Measurements from ENCODE around the gene SERINC3. TPM values are rescaled to one million over a fixed set of nuclear protein-coding genes. Genes with fewer than 3 reads are reported as not detected.

Gene SERINC3
- 38.2 to 41.3 TPM (median 38.6 TPM) in 3 replicates for total RNA-seq (2021)
- percentile 80 among the genes with signal in this experiment for Bru-seq, nascent RNA
- long read RNA-seq, experiment 1, full-length matches to known transcripts = 252 of 295 reads
- long read RNA-seq, experiment 1, partial matches to known transcripts = 11 of 295 reads
- long read RNA-seq, experiment 1, other reads (novel, unspliced or antisense) = 32 of 295 reads
- long read RNA-seq, experiment 2, full-length matches to known transcripts = 33 of 58 reads
- long read RNA-seq, experiment 2, partial matches to known transcripts = 5 of 58 reads
- long read RNA-seq, experiment 2, other reads (novel, unspliced or antisense) = 20 of 58 reads
- long read RNA-seq, experiment 3, full-length matches to known transcripts = 158 of 172 reads
- long read RNA-seq, experiment 3, partial matches to known transcripts = 3 of 172 reads
- long read RNA-seq, experiment 3, other reads (novel, unspliced or antisense) = 11 of 172 reads

DNA sequence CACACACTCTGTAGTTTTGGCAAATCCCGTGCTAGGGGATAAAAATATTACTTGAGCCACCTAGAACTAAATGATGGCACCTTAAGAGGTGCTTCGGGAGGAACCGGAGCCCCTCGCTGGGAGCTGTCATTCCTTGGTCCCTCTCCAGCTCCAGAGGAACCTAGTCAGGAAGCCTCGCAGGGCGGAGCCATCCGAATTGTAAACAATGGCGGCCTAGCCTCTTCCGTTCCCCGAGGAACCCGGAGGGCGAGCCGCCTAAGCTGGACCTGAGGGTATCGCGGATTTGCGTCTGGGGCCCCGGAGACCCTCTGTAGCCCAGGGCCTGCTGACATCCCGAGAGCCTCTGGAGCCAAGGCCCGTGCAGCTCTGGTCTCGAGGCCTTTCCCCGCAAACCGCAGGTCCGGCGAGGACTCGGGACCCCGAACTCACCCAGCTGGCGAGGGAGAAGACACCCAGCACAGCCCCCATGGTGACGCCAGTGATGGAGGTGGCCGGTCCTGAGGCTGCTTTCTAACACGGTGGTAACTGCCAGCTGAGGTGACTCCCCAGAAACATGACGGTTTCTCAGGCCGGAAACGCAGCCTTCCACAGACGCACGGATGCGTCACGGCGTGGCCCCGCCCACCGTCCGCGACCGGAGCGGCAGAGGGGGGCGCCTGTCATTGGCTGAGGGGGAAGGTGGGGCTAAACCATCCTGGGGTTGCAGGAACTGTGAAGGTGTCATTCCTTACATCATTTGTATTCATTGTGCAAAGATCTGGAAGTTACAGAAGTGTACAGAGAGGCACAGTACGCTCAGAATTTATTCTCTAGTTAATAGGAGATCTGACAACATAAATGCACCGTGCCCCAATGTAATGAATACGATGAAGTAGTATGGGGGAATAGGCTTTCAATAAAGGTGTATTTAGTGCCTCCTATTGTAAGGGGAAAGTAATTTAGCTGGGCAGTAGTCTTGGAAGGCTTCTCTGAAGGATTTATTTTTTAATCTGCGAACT, at the start of gene SERINC3:
Gene SERINC3, minus strand, starts transcription at position 587 of the 998 bp plus-strand sequence. Its CDS starts 119 bp downstream, at position 468.
- H3K27me3 Mint-ChIP-seq (ENCODE audit: low read depth) = no peaks in the 10 kb centered on the region
- DNase-seq (ENCODE audit: low spot score) = peak; percentile 90
- peak within 1 kb of the TSS; percentile 84 for H3K4me3 Mint-ChIP-seq
- peak; percentile 96 for ATAC-seq
- peaks cover 2% of the 10 kb centered on the region for H3K9me3 Mint-ChIP-seq
- peak within 1 kb of the TSS; percentile 90 for H3K27ac Mint-ChIP-seq
- POLR2A ChIA-PET = no interaction called here
- TF ChIP-seq, protein P1, sequence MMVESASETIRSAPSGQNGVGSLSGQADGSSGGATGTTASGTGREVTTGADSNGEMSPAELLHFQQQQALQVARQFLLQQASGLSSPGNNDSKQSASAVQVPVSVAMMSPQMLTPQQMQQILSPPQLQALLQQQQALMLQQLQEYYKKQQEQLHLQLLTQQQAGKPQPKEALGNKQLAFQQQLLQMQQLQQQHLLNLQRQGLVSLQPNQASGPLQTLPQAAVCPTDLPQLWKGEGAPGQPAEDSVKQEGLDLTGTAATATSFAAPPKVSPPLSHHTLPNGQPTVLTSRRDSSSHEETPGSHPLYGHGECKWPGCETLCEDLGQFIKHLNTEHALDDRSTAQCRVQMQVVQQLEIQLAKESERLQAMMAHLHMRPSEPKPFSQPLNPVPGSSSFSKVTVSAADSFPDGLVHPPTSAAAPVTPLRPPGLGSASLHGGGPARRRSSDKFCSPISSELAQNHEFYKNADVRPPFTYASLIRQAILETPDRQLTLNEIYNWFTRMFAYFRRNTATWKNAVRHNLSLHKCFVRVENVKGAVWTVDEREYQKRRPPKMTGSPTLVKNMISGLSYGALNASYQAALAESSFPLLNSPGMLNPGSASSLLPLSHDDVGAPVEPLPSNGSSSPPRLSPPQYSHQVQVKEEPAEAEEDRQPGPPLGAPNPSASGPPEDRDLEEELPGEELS (CRISPR knock-in tag; IDR thresholded peaks at IDR 0.05) = 0 out of 2 replicates have a peak, but pooled peaks have one; percentile 65
- TF ChIP-seq, protein P2, sequence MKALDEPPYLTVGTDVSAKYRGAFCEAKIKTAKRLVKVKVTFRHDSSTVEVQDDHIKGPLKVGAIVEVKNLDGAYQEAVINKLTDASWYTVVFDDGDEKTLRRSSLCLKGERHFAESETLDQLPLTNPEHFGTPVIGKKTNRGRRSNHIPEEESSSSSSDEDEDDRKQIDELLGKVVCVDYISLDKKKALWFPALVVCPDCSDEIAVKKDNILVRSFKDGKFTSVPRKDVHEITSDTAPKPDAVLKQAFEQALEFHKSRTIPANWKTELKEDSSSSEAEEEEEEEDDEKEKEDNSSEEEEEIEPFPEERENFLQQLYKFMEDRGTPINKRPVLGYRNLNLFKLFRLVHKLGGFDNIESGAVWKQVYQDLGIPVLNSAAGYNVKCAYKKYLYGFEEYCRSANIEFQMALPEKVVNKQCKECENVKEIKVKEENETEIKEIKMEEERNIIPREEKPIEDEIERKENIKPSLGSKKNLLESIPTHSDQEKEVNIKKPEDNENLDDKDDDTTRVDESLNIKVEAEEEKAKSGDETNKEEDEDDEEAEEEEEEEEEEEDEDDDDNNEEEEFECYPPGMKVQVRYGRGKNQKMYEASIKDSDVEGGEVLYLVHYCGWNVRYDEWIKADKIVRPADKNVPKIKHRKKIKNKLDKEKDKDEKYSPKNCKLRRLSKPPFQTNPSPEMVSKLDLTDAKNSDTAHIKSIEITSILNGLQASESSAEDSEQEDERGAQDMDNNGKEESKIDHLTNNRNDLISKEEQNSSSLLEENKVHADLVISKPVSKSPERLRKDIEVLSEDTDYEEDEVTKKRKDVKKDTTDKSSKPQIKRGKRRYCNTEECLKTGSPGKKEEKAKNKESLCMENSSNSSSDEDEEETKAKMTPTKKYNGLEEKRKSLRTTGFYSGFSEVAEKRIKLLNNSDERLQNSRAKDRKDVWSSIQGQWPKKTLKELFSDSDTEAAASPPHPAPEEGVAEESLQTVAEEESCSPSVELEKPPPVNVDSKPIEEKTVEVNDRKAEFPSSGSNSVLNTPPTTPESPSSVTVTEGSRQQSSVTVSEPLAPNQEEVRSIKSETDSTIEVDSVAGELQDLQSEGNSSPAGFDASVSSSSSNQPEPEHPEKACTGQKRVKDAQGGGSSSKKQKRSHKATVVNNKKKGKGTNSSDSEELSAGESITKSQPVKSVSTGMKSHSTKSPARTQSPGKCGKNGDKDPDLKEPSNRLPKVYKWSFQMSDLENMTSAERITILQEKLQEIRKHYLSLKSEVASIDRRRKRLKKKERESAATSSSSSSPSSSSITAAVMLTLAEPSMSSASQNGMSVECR (CRISPR knock-in tag; IDR thresholded peaks at IDR 0.05; ENCODE audit: borderline replicate concordance) = 0 out of 2 replicates have a peak, but pooled peaks have one; percentile 40
- TF ChIP-seq CREM (CRISPR knock-in tag; IDR thresholded peaks at IDR 0.05) (peak; percentile 30; the same call in 1 of the 2 replicates), GABPB1 (CRISPR knock-in tag; IDR thresholded peaks at IDR 0.05) (peak; percentile 78), NR3C1 (CRISPR knock-in tag; conservative IDR thresholded peaks at IDR 0.05; ENCODE audit: low read depth) (no peak), SOX15 (CRISPR knock-in tag; IDR thresholded peaks at IDR 0.05) (no peak), GTF2I (CRISPR knock-in tag; conservative IDR thresholded peaks at IDR 0.05) (0 out of 2 replicates have a peak, but pooled peaks have one; percentile 18), ZNF121 (CRISPR knock-in tag; IDR thresholded peaks at IDR 0.05) (no peak), MXD4 (CRISPR knock-in tag; IDR thresholded peaks at IDR 0.05; ENCODE audit: borderline replicate concordance) (no peak), FOXP1 (CRISPR knock-in tag; IDR thresholded peaks at IDR 0.05; ENCODE audit: borderline replicate concordance) (peak; percentile 37; the same call in 1 of the 2 replicates), PRRX2 (CRISPR knock-in tag; IDR thresholded peaks at IDR 0.05) (no peak), FOXK1 (CRISPR knock-in tag; IDR thresholded peaks at IDR 0.05) (peak; percentile 86), ATF1 (CRISPR knock-in tag; IDR thresholded peaks at IDR 0.05) (no peak), SP1 (CRISPR knock-in tag; conservative IDR thresholded peaks at IDR 0.05) (peak; percentile 84), NFE2L1 (CRISPR knock-in tag; IDR thresholded peaks at IDR 0.05) (0 out of 2 replicates have a peak, but pooled peaks have one; percentile 38)
- TF ChIP-seq, protein P3, sequence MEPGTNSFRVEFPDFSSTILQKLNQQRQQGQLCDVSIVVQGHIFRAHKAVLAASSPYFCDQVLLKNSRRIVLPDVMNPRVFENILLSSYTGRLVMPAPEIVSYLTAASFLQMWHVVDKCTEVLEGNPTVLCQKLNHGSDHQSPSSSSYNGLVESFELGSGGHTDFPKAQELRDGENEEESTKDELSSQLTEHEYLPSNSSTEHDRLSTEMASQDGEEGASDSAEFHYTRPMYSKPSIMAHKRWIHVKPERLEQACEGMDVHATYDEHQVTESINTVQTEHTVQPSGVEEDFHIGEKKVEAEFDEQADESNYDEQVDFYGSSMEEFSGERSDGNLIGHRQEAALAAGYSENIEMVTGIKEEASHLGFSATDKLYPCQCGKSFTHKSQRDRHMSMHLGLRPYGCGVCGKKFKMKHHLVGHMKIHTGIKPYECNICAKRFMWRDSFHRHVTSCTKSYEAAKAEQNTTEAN (CRISPR knock-in tag; IDR thresholded peaks at IDR 0.05) = peak; percentile 48; the same call in 1 of the 2 replicates
- TF ChIP-seq, protein P4, sequence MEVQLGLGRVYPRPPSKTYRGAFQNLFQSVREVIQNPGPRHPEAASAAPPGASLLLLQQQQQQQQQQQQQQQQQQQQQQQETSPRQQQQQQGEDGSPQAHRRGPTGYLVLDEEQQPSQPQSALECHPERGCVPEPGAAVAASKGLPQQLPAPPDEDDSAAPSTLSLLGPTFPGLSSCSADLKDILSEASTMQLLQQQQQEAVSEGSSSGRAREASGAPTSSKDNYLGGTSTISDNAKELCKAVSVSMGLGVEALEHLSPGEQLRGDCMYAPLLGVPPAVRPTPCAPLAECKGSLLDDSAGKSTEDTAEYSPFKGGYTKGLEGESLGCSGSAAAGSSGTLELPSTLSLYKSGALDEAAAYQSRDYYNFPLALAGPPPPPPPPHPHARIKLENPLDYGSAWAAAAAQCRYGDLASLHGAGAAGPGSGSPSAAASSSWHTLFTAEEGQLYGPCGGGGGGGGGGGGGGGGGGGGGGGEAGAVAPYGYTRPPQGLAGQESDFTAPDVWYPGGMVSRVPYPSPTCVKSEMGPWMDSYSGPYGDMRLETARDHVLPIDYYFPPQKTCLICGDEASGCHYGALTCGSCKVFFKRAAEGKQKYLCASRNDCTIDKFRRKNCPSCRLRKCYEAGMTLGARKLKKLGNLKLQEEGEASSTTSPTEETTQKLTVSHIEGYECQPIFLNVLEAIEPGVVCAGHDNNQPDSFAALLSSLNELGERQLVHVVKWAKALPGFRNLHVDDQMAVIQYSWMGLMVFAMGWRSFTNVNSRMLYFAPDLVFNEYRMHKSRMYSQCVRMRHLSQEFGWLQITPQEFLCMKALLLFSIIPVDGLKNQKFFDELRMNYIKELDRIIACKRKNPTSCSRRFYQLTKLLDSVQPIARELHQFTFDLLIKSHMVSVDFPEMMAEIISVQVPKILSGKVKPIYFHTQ (CRISPR knock-in tag; IDR thresholded peaks at IDR 0.05) = no peak
- TF ChIP-seq, protein P5, sequence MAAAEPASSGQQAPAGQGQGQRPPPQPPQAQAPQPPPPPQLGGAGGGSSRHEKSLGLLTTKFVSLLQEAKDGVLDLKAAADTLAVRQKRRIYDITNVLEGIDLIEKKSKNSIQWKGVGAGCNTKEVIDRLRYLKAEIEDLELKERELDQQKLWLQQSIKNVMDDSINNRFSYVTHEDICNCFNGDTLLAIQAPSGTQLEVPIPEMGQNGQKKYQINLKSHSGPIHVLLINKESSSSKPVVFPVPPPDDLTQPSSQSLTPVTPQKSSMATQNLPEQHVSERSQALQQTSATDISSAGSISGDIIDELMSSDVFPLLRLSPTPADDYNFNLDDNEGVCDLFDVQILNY (CRISPR knock-in tag; IDR thresholded peaks at IDR 0.05) = no peak
- TF ChIP-seq, protein P6, sequence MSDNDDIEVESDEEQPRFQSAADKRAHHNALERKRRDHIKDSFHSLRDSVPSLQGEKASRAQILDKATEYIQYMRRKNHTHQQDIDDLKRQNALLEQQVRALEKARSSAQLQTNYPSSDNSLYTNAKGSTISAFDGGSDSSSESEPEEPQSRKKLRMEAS (CRISPR knock-in tag; IDR thresholded peaks at IDR 0.05) = peak; percentile 24; the same call in 1 of the 2 replicates
- no peaks in the 10 kb centered on the region; the same call in 1 of the 2 replicates for H3K36me3 Mint-ChIP-seq
- CTCF ChIA-PET = interaction anchor here (1.0 to 2.0 kb wide), 5 partner anchors 9 to 264 kb away, joined by 3 to 10 read pairs (median 4); no protein-coding TSS in a partner anchor
- peaks cover 47% of the 10 kb centered on the region for H3K4me1 Mint-ChIP-seq

All from WTC11 (cell line).